H1 (cell line): ENCODE data around the gene SRRM3.

Source experiments
- EZH2 ChIP-seq: fragments of 200-600 bp; sonication (generic); IDR thresholded peaks from 2 replicates; pipeline ENCODE4 v1.7.1; 2012; ENCODE audit warnings: low read depth, mild to moderate bottlenecking, moderate library complexity, low read length, inconsistent platforms; ENCODE audit not compliant: severe bottlenecking
- PHF8 ChIP-seq: fragments of 200-600 bp; sonication (generic); conservative IDR thresholded peaks from 2 replicates; pipeline ENCODE4 v1.7.1; 2012; ENCODE audit warnings: low read depth, mild to moderate bottlenecking, inconsistent platforms, low read length, moderate library complexity
- POLR2A ChIP-seq, 2 experiments: IDR thresholded peaks; 1 replicate in 1 of 2; 2 replicates in 1 of 2; pipeline ENCODE4 v1.6.1; 2011; ENCODE audit warnings: low read depth in 2 of 2, low read length in 2 of 2, mild to moderate bottlenecking in 2 of 2; ENCODE audit errors: control extremely low read depth in 1 of 2
- ZNF274 ChIP-seq: IDR thresholded peaks from 2 replicates; pipeline ENCODE4 v1.7.0; 2012; ENCODE audit warnings: low read length, borderline replicate concordance; ENCODE audit errors: extremely low read depth

DNA sequence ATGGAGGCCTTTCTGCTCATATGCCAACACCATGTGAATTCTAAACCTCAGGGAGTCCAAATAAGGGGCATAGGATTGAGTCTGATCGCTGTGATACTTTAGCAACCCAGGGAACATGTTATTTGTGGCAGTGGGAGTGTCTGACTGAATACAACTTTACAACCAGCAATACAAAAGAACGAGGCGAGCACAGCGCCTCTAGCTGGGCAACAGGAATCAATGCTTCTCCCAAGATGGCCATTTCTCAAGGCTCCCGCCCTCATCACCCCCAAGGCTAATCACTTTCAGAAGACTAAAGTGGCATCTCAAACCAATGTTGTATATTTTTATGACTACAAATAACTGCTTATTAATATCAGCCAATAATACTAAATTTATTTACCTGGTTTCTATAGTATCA lies 129.0 kb downstream of the SRRM3 start:
- no peak for TF ChIP-seq POLR2A (IDR thresholded peaks at IDR 0.05; ENCODE audit: control extremely low read depth in 1 of 2, low read depth in 2 of 2, low read length in 2 of 2)
- TF ChIP-seq EZH2 = no peak
- TF ChIP-seq PHF8 = no peak
- TF ChIP-seq ZNF274 = no peak
